PC-9 (cell line): ENCODE data around the gene CHRNA4. TPM values are rescaled to one million over a fixed set of nuclear protein-coding genes. Genes with fewer than 3 reads are reported as not detected.
A peak's percentile ranks its signal among the peaks of the same experiment; 100 is the strongest.

Experiments
- BruUV-seq: library from RNA; stranded (reverse); fragments of 400-500 nt; replicated peaks from 2 replicates; lab custom pipeline; 2021; lab: Mats Ljungman, UMichigan
- CTCF ChIA-PET: fragments of 300-600 bp; sonication (Branson Sonifier 250); formaldehyde crosslinking; loops from one replicate; lab custom pipeline; 2022; ENCODE audit warnings: antibody characterized with exemption; lab: Charles Lee
- POLR2A ChIA-PET: fragments of 300-600 bp; sonication (Branson Sonifier 250); formaldehyde crosslinking; loops from one replicate; lab custom pipeline; 2022; ENCODE audit warnings: antibody characterized with exemption; ENCODE audit not compliant: unreplicated experiment; lab: Charles Lee
- DNase-seq, 2 experiments: peaks; one replicate each; pipeline versions ENCODE4 v3.0.0 to v3.0.0-alpha.2; 2015 to 2022; ENCODE audit warnings: mixed read lengths in 1 of 2
- H2AFZ ChIP-seq: fragments of 200-600 bp; sonication (generic); 2 replicates; pipeline ENCODE4 v1.8.1; 2017; ENCODE audit warnings: antibody characterized with exemption
- H3F3A ChIP-seq: fragments of 200-600 bp; sonication (generic); 2 replicates; pipeline ENCODE4 v1.8.1; 2017; ENCODE audit warnings: antibody characterized with exemption, mild to moderate bottlenecking, low read depth; ENCODE audit not compliant: insufficient read depth
- H3K27ac ChIP-seq: fragments of 200-600 bp; sonication (generic); 2 replicates; pipeline ENCODE4 v1.6.1; 2016; ENCODE audit warnings: mixed run types
- H3K27me3 ChIP-seq: fragments of 200-600 bp; sonication (generic); 2 replicates; pipeline ENCODE4 v1.6.1; 2016; ENCODE audit warnings: low read depth, mixed run types; ENCODE audit not compliant: insufficient read depth
- H3K36me3 ChIP-seq: fragments of 200-600 bp; sonication (generic); 2 replicates; pipeline ENCODE4 v1.6.1; 2016; ENCODE audit warnings: low read depth, mixed run types
- H3K4me1 ChIP-seq: fragments of 200-600 bp; sonication (generic); replicated peaks from 2 replicates; pipeline ENCODE4 v1.6.1; 2016; ENCODE audit warnings: mixed run types; ENCODE audit not compliant: insufficient read depth
- H3K4me2 ChIP-seq: fragments of 200-600 bp; sonication (generic); 2 replicates; pipeline ENCODE4 v1.6.1; 2017; ENCODE audit warnings: mixed run types
- H3K4me3 ChIP-seq: fragments of 200-600 bp; sonication (generic); 2 replicates; pipeline ENCODE4 v1.6.1; 2016; ENCODE audit warnings: mixed run types
- H3K79me2 ChIP-seq: fragments of 200-600 bp; sonication (generic); 2 replicates; pipeline ENCODE4 v1.6.1; 2017; ENCODE audit warnings: low read depth, mixed run types
- H3K9me2 ChIP-seq: fragments of 200-600 bp; sonication (generic); 2 replicates; pipeline ENCODE4 v1.8.1; 2017; ENCODE audit warnings: mild to moderate bottlenecking; ENCODE audit not compliant: insufficient read depth
- H3K9me3 ChIP-seq: fragments of 200-600 bp; sonication (generic); 2 replicates; pipeline ENCODE4 v1.8.1; 2016; ENCODE audit warnings: low read depth; ENCODE audit not compliant: insufficient read depth
- H4K20me1 ChIP-seq: fragments of 200-600 bp; sonication (generic); 2 replicates; pipeline ENCODE4 v1.8.1; 2017; ENCODE audit not compliant: insufficient read depth
- EZH2 ChIP-seq: fragments of 200-600 bp; sonication (generic); IDR thresholded peaks from 2 replicates; pipeline ENCODE4 v1.8.0; 2017; ENCODE audit warnings: antibody characterized with exemption, low read depth
- intact Hi-C: fragments of 100-400 bp; cut with micrococcal nuclease; formaldehyde crosslinking; loops from one replicate; pipeline ENCODE4 v1.10.0; 2022; ENCODE audit not compliant: unreplicated experiment
- total RNA-seq: library from RNA; stranded (reverse); gene quantifications from 2 replicates; pipeline ENCODE4 v1.2.3, GENCODE V29; 2021
- TF ChIP-seq, protein P1 (sequence below): fragments of 200-600 bp; sonication (generic); conservative IDR thresholded peaks from 2 replicates; pipeline ENCODE4 v1.6.1; 2017; ENCODE audit warnings: mixed run types, antibody characterized with exemption, mild to moderate bottlenecking, moderate library complexity

Gene CHRNA4
- total RNA-seq, 1 experiment from 2014 or later = not detected

GRCh38 chr20:63371291-63371865, 10.2 kb upstream of the CHRNA4 start:
- H3K27me3 ChIP-seq = peaks cover 93% of the 10 kb centered on the region
- H3K4me1 ChIP-seq = no peaks in the 10 kb centered on the region
- H3F3A ChIP-seq = no peaks in the 10 kb centered on the region
- H3K27ac ChIP-seq = no peak overlapping the region
- TF ChIP-seq EZH2 = no peak
- TF ChIP-seq, protein P1, sequence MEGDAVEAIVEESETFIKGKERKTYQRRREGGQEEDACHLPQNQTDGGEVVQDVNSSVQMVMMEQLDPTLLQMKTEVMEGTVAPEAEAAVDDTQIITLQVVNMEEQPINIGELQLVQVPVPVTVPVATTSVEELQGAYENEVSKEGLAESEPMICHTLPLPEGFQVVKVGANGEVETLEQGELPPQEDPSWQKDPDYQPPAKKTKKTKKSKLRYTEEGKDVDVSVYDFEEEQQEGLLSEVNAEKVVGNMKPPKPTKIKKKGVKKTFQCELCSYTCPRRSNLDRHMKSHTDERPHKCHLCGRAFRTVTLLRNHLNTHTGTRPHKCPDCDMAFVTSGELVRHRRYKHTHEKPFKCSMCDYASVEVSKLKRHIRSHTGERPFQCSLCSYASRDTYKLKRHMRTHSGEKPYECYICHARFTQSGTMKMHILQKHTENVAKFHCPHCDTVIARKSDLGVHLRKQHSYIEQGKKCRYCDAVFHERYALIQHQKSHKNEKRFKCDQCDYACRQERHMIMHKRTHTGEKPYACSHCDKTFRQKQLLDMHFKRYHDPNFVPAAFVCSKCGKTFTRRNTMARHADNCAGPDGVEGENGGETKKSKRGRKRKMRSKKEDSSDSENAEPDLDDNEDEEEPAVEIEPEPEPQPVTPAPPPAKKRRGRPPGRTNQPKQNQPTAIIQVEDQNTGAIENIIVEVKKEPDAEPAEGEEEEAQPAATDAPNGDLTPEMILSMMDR = no peak
- intact Hi-C loops = no loop called here
- BruUV-seq = no TSS peak
- no peak overlapping the region for H2AFZ ChIP-seq
- H3K79me2 ChIP-seq = no peaks in the 10 kb centered on the region
- no peak overlapping the region for H3K4me2 ChIP-seq
- H4K20me1 ChIP-seq = peaks cover 18% of the 10 kb centered on the region; the same call in 1 of the 2 replicates
- CTCF ChIA-PET = interaction anchor here (0.6 kb wide), 1 partner anchor 749 kb away, joined by 4 read pairs; no protein-coding TSS in a partner anchor
- H3K9me2 ChIP-seq = no peaks in the 10 kb centered on the region
- no peaks in the 10 kb centered on the region for H3K9me3 ChIP-seq
- POLR2A ChIA-PET = no interaction called here
- no peaks in the 10 kb centered on the region for H3K36me3 ChIP-seq
- no peak for DNase-seq
- H3K4me3 ChIP-seq = no peak overlapping the region

DNA sequence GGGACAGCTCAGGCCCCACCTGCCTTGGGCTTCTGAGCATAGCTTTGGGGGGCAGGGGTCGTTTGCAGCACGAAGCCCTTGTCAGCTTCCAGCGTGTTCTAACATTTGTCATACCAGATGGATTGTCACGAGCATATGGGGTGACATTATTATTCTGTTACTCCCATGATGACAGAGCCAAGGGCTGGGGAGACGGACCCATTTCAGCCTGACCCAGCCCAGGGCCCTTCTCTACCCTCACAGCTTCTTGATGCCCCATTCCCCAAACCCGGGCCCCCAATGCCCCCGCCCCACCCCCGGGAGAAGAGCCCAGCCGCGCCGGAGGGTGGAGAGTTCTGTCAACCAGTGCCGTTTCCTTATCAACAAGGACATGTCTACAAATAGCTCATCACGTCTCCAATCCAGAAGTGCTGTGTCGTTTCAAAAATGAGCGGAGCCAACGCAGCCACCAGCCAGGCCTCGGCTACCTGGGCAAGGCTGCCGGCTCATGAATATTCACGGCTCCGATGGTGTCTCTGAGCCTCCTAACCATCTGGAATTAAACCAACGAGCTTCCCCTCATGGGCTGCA, 9.6 kb upstream of the CHRNA4 start:
- Histone ChIP-seq H2AFZ (no peak overlapping the region), H3K79me2 (no peaks in the 10 kb centered on the region), H3K27ac (no peak overlapping the region), H3K9me3 (no peaks in the 10 kb centered on the region), H4K20me1 (peaks cover 18% of the 10 kb centered on the region; the same call in 1 of the 2 replicates), H3K4me1 (no peaks in the 10 kb centered on the region), H3F3A (no peaks in the 10 kb centered on the region), H3K36me3 (no peaks in the 10 kb centered on the region), H3K4me2 (no peak overlapping the region), H3K27me3 (peaks cover 95% of the 10 kb centered on the region), H3K4me3 (no peak overlapping the region), H3K9me2 (no peaks in the 10 kb centered on the region)
- TF ChIP-seq, protein P1 = no peak
- no peak for TF ChIP-seq EZH2
- intact Hi-C loops = no loop called here
- POLR2A ChIA-PET = no interaction called here
- no peak for DNase-seq
- CTCF ChIA-PET = interaction anchor here (0.6 kb wide), 1 partner anchor 750 kb away, joined by 4 read pairs; no protein-coding TSS in a partner anchor
- no TSS peak for BruUV-seq

DNA sequence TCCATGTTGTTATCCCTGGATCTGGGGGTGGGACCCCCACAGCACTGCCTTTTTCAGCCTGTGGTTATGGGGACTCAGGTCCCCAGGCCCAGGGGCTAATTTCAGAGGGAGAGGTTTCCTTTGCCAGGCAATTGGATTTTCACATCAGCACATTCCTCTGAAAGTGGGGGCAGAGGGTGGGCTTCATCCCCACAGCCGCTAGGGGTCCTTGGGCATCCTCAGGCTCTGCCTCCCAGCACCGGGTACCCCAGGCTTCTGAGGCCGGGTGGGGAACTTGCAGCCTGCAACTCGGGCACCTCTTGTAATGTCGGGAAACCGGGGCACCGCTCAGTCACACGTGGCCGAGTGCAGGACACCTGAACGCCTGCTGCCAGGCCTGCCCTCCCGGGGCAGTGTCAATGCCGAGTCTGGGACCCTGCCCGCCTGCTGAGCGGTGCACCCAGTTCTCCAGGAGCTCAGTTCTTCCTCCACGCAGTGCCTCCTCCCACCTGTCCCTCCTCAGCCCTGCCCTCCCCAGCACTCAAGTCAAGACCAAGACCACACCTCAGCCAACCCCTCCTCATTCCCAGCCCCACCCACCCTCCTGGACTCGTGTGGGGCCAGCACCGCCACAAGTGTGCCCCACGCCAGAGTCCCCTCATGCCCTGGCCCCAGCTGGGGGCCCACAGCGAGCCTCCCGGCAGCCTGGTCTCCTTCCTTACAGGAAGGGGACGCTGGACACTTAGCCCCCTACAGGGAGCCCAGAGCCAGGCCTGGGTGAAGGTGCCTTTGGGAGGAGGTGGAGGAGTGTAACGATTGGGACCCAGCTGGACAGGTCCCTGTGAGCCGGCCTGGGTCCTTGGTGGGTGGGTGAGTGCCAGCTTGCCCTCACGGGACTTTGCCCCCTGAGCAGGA, 8.8 kb upstream of the CHRNA4 start:
- ChIA-PET CTCF (no interaction called here), POLR2A (no interaction called here)
- intact Hi-C loops = no loop called here

More for the DNA sequence above, 8.8 kb upstream of the CHRNA4 start:
- Histone ChIP-seq H3K27me3 (peaks cover 97% of the 10 kb centered on the region), H3K9me2 (no peaks in the 10 kb centered on the region), H2AFZ (no peak overlapping the region), H3K27ac (no peak overlapping the region), H3F3A (no peaks in the 10 kb centered on the region), H3K36me3 (no peaks in the 10 kb centered on the region), H3K4me1 (no peaks in the 10 kb centered on the region), H3K79me2 (no peaks in the 10 kb centered on the region), H3K9me3 (no peaks in the 10 kb centered on the region), H3K4me2 (no peak overlapping the region), H4K20me1 (peaks cover 23% of the 10 kb centered on the region; the same call in 1 of the 2 replicates), H3K4me3 (no peak overlapping the region)
- TF ChIP-seq EZH2 = peak; percentile 51; the same call in 1 of the 2 replicates
- TF ChIP-seq, protein P1 = no peak
- BruUV-seq = no TSS peak
- DNase-seq = no peak
